Mesenchymal stem cell (in vitro differentiated cells and primary cell): ENCODE measurements around the gene RANBP10.

ENCODE experiments used
- DNase-seq: peaks from one replicate; pipeline ENCODE4 v3.0.0-alpha.2; 2013
- H2AFZ ChIP-seq: one replicate; pipeline ENCODE4 v1.6.1; 2013; ENCODE audit warnings: low read depth, mild to moderate bottlenecking, control low read depth, inconsistent platforms, low read length, moderate library complexity
- H2AK5ac ChIP-seq: 2 replicates; pipeline ENCODE4 v1.6.1; 2013; ENCODE audit warnings: low read length, moderate library complexity, mild to moderate bottlenecking, inconsistent platforms; ENCODE audit not compliant: severe bottlenecking
- H2BK120ac ChIP-seq: one replicate; pipeline ENCODE4 v1.6.1; 2013; ENCODE audit warnings: low read depth, mild to moderate bottlenecking, inconsistent platforms, low read length, moderate library complexity
- H2BK12ac ChIP-seq, 2 experiments: one replicate each; pipeline ENCODE4 v1.6.1; 2013; ENCODE audit warnings: inconsistent platforms in 2 of 2, low read length in 2 of 2, mild to moderate bottlenecking in 2 of 2, moderate library complexity in 2 of 2, control low read depth in 1 of 2
- H2BK15ac ChIP-seq: one replicate; pipeline ENCODE4 v1.6.1; 2013; ENCODE audit warnings: mild to moderate bottlenecking, low read depth, inconsistent platforms; ENCODE audit not compliant: poor library complexity, severe bottlenecking
- H2BK5ac ChIP-seq: 2 replicates; pipeline ENCODE4 v1.6.1; 2013; ENCODE audit warnings: low read depth, mild to moderate bottlenecking, low read length, control low read depth, inconsistent platforms; ENCODE audit not compliant: poor library complexity, severe bottlenecking
- H3K14ac ChIP-seq, 2 experiments: one replicate each; pipeline ENCODE4 v1.6.1; 2013; ENCODE audit warnings: inconsistent platforms in 2 of 2, low read length in 2 of 2, control low read depth in 1 of 2, mild to moderate bottlenecking in 1 of 2, moderate library complexity in 1 of 2
- H3K18ac ChIP-seq, 2 experiments: one replicate each; pipeline ENCODE4 v1.6.1; 2013; ENCODE audit warnings: inconsistent platforms in 2 of 2, low read length in 2 of 2, control low read depth in 1 of 2, low read depth in 1 of 2, mild to moderate bottlenecking in 1 of 2
- H3K23ac ChIP-seq, 2 experiments: one replicate each; pipeline ENCODE4 v1.6.1; 2013; ENCODE audit warnings: inconsistent platforms in 2 of 2, low read length in 2 of 2, mild to moderate bottlenecking in 2 of 2, moderate library complexity in 2 of 2, control low read depth in 1 of 2
- H3K27ac ChIP-seq: 2 replicates; pipeline ENCODE4 v1.5.1; 2013; ENCODE audit warnings: mild to moderate bottlenecking, moderate library complexity, low read length, control low read depth, inconsistent platforms; ENCODE audit not compliant: poor library complexity, severe bottlenecking
- H3K27me3 ChIP-seq, 2 experiments: 2 replicates each; pipeline versions ENCODE4 v1.6.1 to v1.7.0; 2013; ENCODE audit warnings: low read length in 2 of 2, mild to moderate bottlenecking in 2 of 2, moderate library complexity in 2 of 2, control low read depth in 1 of 2, inconsistent platforms in 1 of 2; ENCODE audit not compliant: control insufficient read depth in 1 of 2, insufficient read depth in 1 of 2
- H3K36me3 ChIP-seq, 2 experiments: 2 replicates each; pipeline versions ENCODE4 v1.6.1 to v1.7.0; 2013; ENCODE audit warnings: low read length in 2 of 2, control low read depth in 1 of 2, inconsistent platforms in 1 of 2, low read depth in 1 of 2, mild to moderate bottlenecking in 1 of 2; ENCODE audit not compliant: insufficient read depth in 2 of 2, control insufficient read depth in 1 of 2
- H3K4ac ChIP-seq, 2 experiments: one replicate each; pipeline ENCODE4 v1.6.1; 2013; ENCODE audit warnings: inconsistent platforms in 2 of 2, low read length in 2 of 2, mild to moderate bottlenecking in 2 of 2, moderate library complexity in 2 of 2, control low read depth in 1 of 2, low read depth in 1 of 2
- H3K4me1 ChIP-seq: 2 replicates; pipeline ENCODE4 v1.6.1; 2013; ENCODE audit warnings: low read depth, low read length, control low read depth; ENCODE audit not compliant: control insufficient read depth, insufficient read depth
- H3K4me2 ChIP-seq: 2 replicates; pipeline ENCODE4 v1.6.1; 2013; ENCODE audit warnings: low read length, mild to moderate bottlenecking, inconsistent platforms; ENCODE audit not compliant: poor library complexity, severe bottlenecking
- H3K4me3 ChIP-seq, 2 experiments: 2 replicates each; pipeline versions ENCODE4 v1.5.1 to v1.7.0; 2013; ENCODE audit warnings: low read length in 2 of 2, mild to moderate bottlenecking in 2 of 2, control low read depth in 1 of 2, low read depth in 1 of 2; ENCODE audit not compliant: insufficient read depth in 1 of 2
- H3K79me1 ChIP-seq: replicated peaks from 2 replicates; pipeline ENCODE4 v1.6.1; 2013; ENCODE audit warnings: mild to moderate bottlenecking, control low read depth, low read length, inconsistent platforms; ENCODE audit not compliant: poor library complexity, severe bottlenecking
- H3K9ac ChIP-seq: 2 replicates; pipeline ENCODE4 v1.7.0; 2013; ENCODE audit warnings: mild to moderate bottlenecking, low read length, moderate library complexity
- H3K9me3 ChIP-seq: 2 replicates; pipeline ENCODE4 v1.7.0; 2013; ENCODE audit warnings: mild to moderate bottlenecking, low read length; ENCODE audit not compliant: control insufficient read depth
- H4K8ac ChIP-seq: one replicate; pipeline ENCODE4 v1.6.1; 2013; ENCODE audit warnings: inconsistent platforms, mild to moderate bottlenecking, low read length, moderate library complexity
- H4K91ac ChIP-seq: one replicate; pipeline ENCODE4 v1.6.1; 2013; ENCODE audit warnings: mild to moderate bottlenecking, low read length, inconsistent platforms
- WGBS: methylation state at CpG from one replicate; pipeline ENCODE4 v1.1.7; 2013; ENCODE audit warnings: mixed read lengths; 5-methylcytosine and 5-hydroxymethylcytosine counted together

Gene RANBP10

GRCh38 chr16:67707790-67708189, 98.6 kb downstream of the RANBP10 start:
- Histone ChIP-seq H2BK15ac (no peak overlapping the region), H3K4me1 (no peaks in the 10 kb centered on the region), H2AFZ (no peak overlapping the region), H3K27ac (no peak overlapping the region), H3K14ac (no peak overlapping the region), H2BK120ac (no peak overlapping the region), H4K91ac (no peak overlapping the region), H2AK5ac (no peak overlapping the region), H3K23ac (no peak overlapping the region), H2BK12ac (no peak overlapping the region), H4K8ac (no peak overlapping the region), H3K9me3 (no peaks in the 10 kb centered on the region), H2BK5ac (no peak overlapping the region), H3K4me2 (no peak overlapping the region), H3K9ac (no peak overlapping the region), H3K4ac (no peak overlapping the region), H3K36me3 (peaks cover 0 to 4% of the 10 kb centered on the region in 2 experiments), H3K4me3 (no peak overlapping the region), H3K27me3 (no peaks in the 10 kb centered on the region), H3K18ac (no peak overlapping the region), H3K79me1 (peaks cover 16% of the 10 kb centered on the region)
- 98% methylated on average over 5 of the region's 5 CpGs for WGBS
- no peak for DNase-seq

- Histone ChIP-seq H2AK5ac (no peak overlapping the region), H2BK5ac (no peak overlapping the region), H4K8ac (no peak overlapping the region), H2BK15ac (no peak overlapping the region), H3K4ac (no peak overlapping the region), H3K4me2 (no peak overlapping the region), H3K23ac (no peak overlapping the region), H4K91ac (no peak overlapping the region), H3K18ac (no peak overlapping the region), H3K79me1 (peaks cover 16% of the 10 kb centered on the region), H3K27me3 (no peaks in the 10 kb centered on the region), H3K4me3 (no peak overlapping the region), H3K27ac (no peak overlapping the region), H2AFZ (no peak overlapping the region), H3K14ac (no peak overlapping the region), H3K9ac (no peak overlapping the region), H3K36me3 (peaks cover 0 to 4% of the 10 kb centered on the region in 2 experiments), H2BK12ac (no peak overlapping the region), H2BK120ac (no peak overlapping the region), H3K9me3 (no peaks in the 10 kb centered on the region), H3K4me1 (no peaks in the 10 kb centered on the region)
- 100% methylated on average over 3 of the region's 4 CpGs for WGBS
- DNase-seq: no peak
Measured at GRCh38 chr16:67707210-67707609, 99.2 kb downstream of the RANBP10 start.

DNA sequence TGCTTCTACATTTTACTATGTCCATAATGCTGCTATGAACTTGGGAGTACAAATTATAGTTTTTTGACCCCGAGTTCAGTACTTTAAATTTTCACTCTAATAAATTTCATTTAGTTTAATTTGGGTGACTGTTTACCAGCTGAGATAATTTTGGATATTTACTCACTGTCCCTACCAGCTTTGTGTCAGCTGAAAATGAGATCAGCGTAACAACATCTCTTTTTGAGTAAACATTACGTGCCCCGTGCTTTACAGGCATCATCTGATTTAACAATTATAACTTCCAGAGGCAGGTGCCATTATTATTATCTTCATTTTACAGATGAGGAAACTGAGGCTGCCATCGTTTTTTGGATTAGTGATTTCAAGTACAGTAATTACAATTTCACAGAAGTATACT, 102.2 kb downstream of the RANBP10 start:
- no peak overlapping the region for H3K18ac ChIP-seq
- DNase-seq: no peak
- H3K9me3 ChIP-seq: no peaks in the 10 kb centered on the region
- no peak overlapping the region for H3K4ac ChIP-seq
- H4K91ac ChIP-seq: no peak overlapping the region
- no peak overlapping the region for H2BK120ac ChIP-seq
- peaks cover 4 to 8% of the 10 kb centered on the region in 2 experiments for H3K36me3 ChIP-seq
- no peak overlapping the region for H3K4me2 ChIP-seq
- H2AK5ac ChIP-seq: no peak overlapping the region
- no peak overlapping the region for H2AFZ ChIP-seq
- no peak overlapping the region for H3K23ac ChIP-seq
- H2BK5ac ChIP-seq: no peak overlapping the region
- no peak overlapping the region for H4K8ac ChIP-seq
- no peak overlapping the region for H2BK12ac ChIP-seq
- WGBS: 100% methylated on average over 3 of the region's 5 CpGs
- no peaks in the 10 kb centered on the region for H3K4me1 ChIP-seq
- H2BK15ac ChIP-seq: no peak overlapping the region
- H3K27me3 ChIP-seq: no peaks in the 10 kb centered on the region
- no peak overlapping the region for H3K4me3 ChIP-seq
- H3K79me1 ChIP-seq: peaks cover 24% of the 10 kb centered on the region
- H3K27ac ChIP-seq: no peak overlapping the region
- H3K9ac ChIP-seq: no peak overlapping the region
- no peak overlapping the region for H3K14ac ChIP-seq

- H4K91ac ChIP-seq: no peak overlapping the region
- H2AK5ac ChIP-seq: no peak overlapping the region
- no peak overlapping the region for H2BK5ac ChIP-seq
- H3K4me1 ChIP-seq: no peaks in the 10 kb centered on the region
- H2AFZ ChIP-seq: no peak overlapping the region
- no peak overlapping the region for H3K4me3 ChIP-seq
- no peak overlapping the region for H3K27ac ChIP-seq
- no peak overlapping the region for H2BK120ac ChIP-seq
- no peak overlapping the region for H2BK15ac ChIP-seq
- H3K27me3 ChIP-seq: no peaks in the 10 kb centered on the region
- no peaks in the 10 kb centered on the region for H3K9me3 ChIP-seq
- no peak overlapping the region for H3K4ac ChIP-seq
- H3K14ac ChIP-seq: peak overlapping the region in 1 of 2 experiments; percentile 26
- H4K8ac ChIP-seq: no peak overlapping the region
- no peak overlapping the region for H2BK12ac ChIP-seq
- WGBS: 96% methylated on average over 2 of the region's 2 CpGs
- H3K36me3 ChIP-seq: peaks cover 7 to 11% of the 10 kb centered on the region in 2 experiments
- no peak for DNase-seq
- H3K4me2 ChIP-seq: no peak overlapping the region
- H3K23ac ChIP-seq: no peak overlapping the region
- H3K79me1 ChIP-seq: peaks cover 24% of the 10 kb centered on the region
- H3K18ac ChIP-seq: no peak overlapping the region
- no peak overlapping the region for H3K9ac ChIP-seq
Measured at GRCh38 chr16:67703626-67704025, 102.7 kb downstream of the RANBP10 start.
